WTC11 (cell line): ENCODE results near the gene NOL4L. TPM values are rescaled to one million over a fixed set of nuclear protein-coding genes. Genes with fewer than 3 reads are reported as not detected.
A peak's percentile ranks its signal among the peaks of the same experiment; 100 is the strongest.

Experiments
- ATAC-seq: fragments of 200-7000 bp; cut with Tn5 transposase; 2 replicates; pipeline ENCODE4 v1.10.0; 2021; ENCODE audit warnings: mild to moderate bottlenecking, moderate library complexity
- CTCF ChIA-PET: fragments of 300-600 bp; sonication (Branson Sonifier 250); formaldehyde crosslinking; loops from one replicate; lab custom pipeline; 2021; ENCODE audit warnings: antibody characterized with exemption; lab: Charles Lee
- POLR2A ChIA-PET: fragments of 350-600 bp; sonication (Branson Sonifier 250); formaldehyde crosslinking; loops from one replicate; lab custom pipeline; 2021; ENCODE audit warnings: antibody characterized with exemption; lab: Charles Lee
- DNase-seq: peaks from one replicate; pipeline ENCODE4 v3.0.0; 2021; ENCODE audit warnings: low spot score
- H3K27ac Mint-ChIP-seq: 2 replicates; pipeline ENCODE4 v1.8.0; 2021; ENCODE audit warnings: mixed read lengths
- H3K27me3 Mint-ChIP-seq: 2 replicates; pipeline ENCODE4 v1.8.0; 2021; ENCODE audit warnings: low read depth, mild to moderate bottlenecking, moderate library complexity, mixed read lengths
- H3K36me3 Mint-ChIP-seq: 2 replicates; pipeline ENCODE4 v1.8.0; 2021; ENCODE audit warnings: mixed read lengths
- H3K4me1 Mint-ChIP-seq: 2 replicates; pipeline ENCODE4 v1.8.0; 2022; ENCODE audit warnings: mixed read lengths
- H3K4me3 Mint-ChIP-seq: 2 replicates; pipeline ENCODE4 v1.8.0; 2021; ENCODE audit warnings: mild to moderate bottlenecking, moderate library complexity, mixed read lengths
- H3K9me3 Mint-ChIP-seq: 2 replicates; pipeline ENCODE4 v1.8.0; 2021; ENCODE audit warnings: mixed read lengths
- ATF1 ChIP-seq: sonication (generic); formaldehyde crosslinking; IDR thresholded peaks from 2 replicates; pipeline ENCODE4 v1.8.1; 2023; ENCODE audit warnings: mild to moderate bottlenecking, moderate library complexity, missing genetic modification reagents
- ESRRA ChIP-seq: sonication (generic); formaldehyde crosslinking; IDR thresholded peaks from 2 replicates; pipeline ENCODE4 v1.8.1; 2022; ENCODE audit warnings: mild to moderate bottlenecking, missing genetic modification reagents, borderline replicate concordance
- ETV6 ChIP-seq: sonication (generic); formaldehyde crosslinking; IDR thresholded peaks from 2 replicates; pipeline ENCODE4 v1.8.1; 2022; ENCODE audit warnings: mild to moderate bottlenecking, missing genetic modification reagents
- GABPB1 ChIP-seq: sonication (generic); formaldehyde crosslinking; IDR thresholded peaks from 2 replicates; pipeline ENCODE4 v1.8.1; 2023; ENCODE audit warnings: mild to moderate bottlenecking, missing genetic modification reagents
- HMGA2 ChIP-seq: fragments of 250-450 bp; sonication (Bioruptor Pico); IDR thresholded peaks from 2 replicates; pipeline ENCODE4 v1.4.0; 2021; ENCODE audit warnings: mild to moderate bottlenecking, moderate library complexity
- IRF2 ChIP-seq: sonication (generic); formaldehyde crosslinking; IDR thresholded peaks from 2 replicates; pipeline ENCODE4 v1.8.0; 2022; ENCODE audit warnings: low read depth, missing genetic modification reagents, borderline replicate concordance
- JUN ChIP-seq: sonication (generic); formaldehyde crosslinking; IDR thresholded peaks from 2 replicates; pipeline ENCODE4 v1.8.0; 2023; ENCODE audit warnings: mild to moderate bottlenecking, missing genetic modification reagents
- KAT7 ChIP-seq: sonication (generic); formaldehyde crosslinking; IDR thresholded peaks from 2 replicates; pipeline ENCODE4 v1.8.1; 2023; ENCODE audit warnings: missing genetic modification reagents, mild to moderate bottlenecking, borderline replicate concordance
- MXD4 ChIP-seq: fragments of 250-450 bp; sonication (Bioruptor Pico); IDR thresholded peaks from 2 replicates; pipeline ENCODE4 v1.8.0; 2021; ENCODE audit warnings: mild to moderate bottlenecking, moderate library complexity, borderline replicate concordance
- NR3C1 ChIP-seq: sonication (generic); formaldehyde crosslinking; conservative IDR thresholded peaks from 2 replicates; pipeline ENCODE4 v1.8.1; 2023; ENCODE audit warnings: low read depth, mild to moderate bottlenecking, missing genetic modification reagents
- PRRX2 ChIP-seq: fragments of 250-450 bp; sonication (Bioruptor Pico); IDR thresholded peaks from 2 replicates; pipeline ENCODE4 v1.8.0; 2021; ENCODE audit warnings: mild to moderate bottlenecking
- ZNF121 ChIP-seq: sonication (generic); formaldehyde crosslinking; IDR thresholded peaks from 2 replicates; pipeline ENCODE4 v1.8.0; 2023; ENCODE audit warnings: missing genetic modification reagents
- ZNF232 ChIP-seq: sonication (generic); formaldehyde crosslinking; IDR thresholded peaks from 2 replicates; pipeline ENCODE4 v1.8.0; 2022; ENCODE audit warnings: mild to moderate bottlenecking, missing genetic modification reagents
- ZNF263 ChIP-seq: sonication (generic); formaldehyde crosslinking; IDR thresholded peaks from 2 replicates; pipeline ENCODE4 v1.8.1; 2022; ENCODE audit warnings: low read depth, mild to moderate bottlenecking, moderate library complexity, missing genetic modification reagents
- ZNF423 ChIP-seq: fragments of 250-450 bp; sonication (Bioruptor Pico); IDR thresholded peaks from 2 replicates; pipeline ENCODE4 v2.1.2; 2022; ENCODE audit warnings: mild to moderate bottlenecking, moderate library complexity
- total RNA-seq: library from RNA; stranded (reverse); gene quantifications from 3 replicates; pipeline ENCODE4 v1.2.3, GENCODE V29; 2021
- TF ChIP-seq, protein P1 (sequence below): sonication (generic); formaldehyde crosslinking; IDR thresholded peaks from 2 replicates; pipeline ENCODE4 v1.8.0; 2023; ENCODE audit warnings: mild to moderate bottlenecking, missing genetic modification reagents
- TF ChIP-seq, protein P2 (sequence below): fragments of 250-450 bp; sonication (Bioruptor Pico); IDR thresholded peaks from 2 replicates; pipeline ENCODE4 v1.9.0; 2021; ENCODE audit warnings: moderate library complexity, mild to moderate bottlenecking, inconsistent platforms, borderline replicate concordance
- TF ChIP-seq, protein P3 (sequence below): sonication (generic); formaldehyde crosslinking; IDR thresholded peaks from 2 replicates; pipeline ENCODE4 v1.8.1; 2022; ENCODE audit warnings: low read depth, mild to moderate bottlenecking, moderate library complexity, missing genetic modification reagents, borderline replicate concordance
- TF ChIP-seq, protein P4 (sequence below): sonication (generic); formaldehyde crosslinking; IDR thresholded peaks from 2 replicates; pipeline ENCODE4 v1.8.1; 2022; ENCODE audit warnings: low read depth, missing genetic modification reagents, borderline replicate concordance
- TF ChIP-seq, protein P5 (sequence below): fragments of 250-450 bp; sonication (Bioruptor Pico); conservative IDR thresholded peaks from 2 replicates; pipeline ENCODE4 v1.9.0; 2021; ENCODE audit warnings: mild to moderate bottlenecking
- TF ChIP-seq, protein P6 (sequence below): sonication (generic); formaldehyde crosslinking; IDR thresholded peaks from 2 replicates; pipeline ENCODE4 v1.8.0; 2022; ENCODE audit warnings: mild to moderate bottlenecking, missing genetic modification reagents

Gene NOL4L
- total RNA-seq, 1 experiment from 2014 or later: 29.0 TPM

DNA sequence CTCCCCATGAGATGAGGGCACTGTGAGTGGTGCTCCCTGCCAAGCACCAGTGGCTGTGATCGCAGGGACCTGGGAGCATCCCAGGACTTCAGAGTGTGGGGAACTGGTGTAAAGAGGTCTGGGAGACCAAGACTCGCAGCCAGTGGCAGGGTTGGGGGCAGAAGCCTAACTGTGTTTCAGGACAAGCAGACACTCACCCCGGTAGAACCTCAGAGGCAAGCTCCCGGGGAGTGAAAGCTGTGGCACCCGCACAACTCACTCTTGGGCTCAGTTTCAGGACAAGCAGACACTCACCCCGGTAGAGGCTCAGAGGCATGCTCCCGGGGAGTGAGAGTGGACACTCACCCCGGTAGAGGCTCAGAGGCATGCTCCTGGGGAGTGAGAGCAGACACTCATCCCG, 114.2 kb downstream of the NOL4L start (continued):
- TF ChIP-seq, protein P1, sequence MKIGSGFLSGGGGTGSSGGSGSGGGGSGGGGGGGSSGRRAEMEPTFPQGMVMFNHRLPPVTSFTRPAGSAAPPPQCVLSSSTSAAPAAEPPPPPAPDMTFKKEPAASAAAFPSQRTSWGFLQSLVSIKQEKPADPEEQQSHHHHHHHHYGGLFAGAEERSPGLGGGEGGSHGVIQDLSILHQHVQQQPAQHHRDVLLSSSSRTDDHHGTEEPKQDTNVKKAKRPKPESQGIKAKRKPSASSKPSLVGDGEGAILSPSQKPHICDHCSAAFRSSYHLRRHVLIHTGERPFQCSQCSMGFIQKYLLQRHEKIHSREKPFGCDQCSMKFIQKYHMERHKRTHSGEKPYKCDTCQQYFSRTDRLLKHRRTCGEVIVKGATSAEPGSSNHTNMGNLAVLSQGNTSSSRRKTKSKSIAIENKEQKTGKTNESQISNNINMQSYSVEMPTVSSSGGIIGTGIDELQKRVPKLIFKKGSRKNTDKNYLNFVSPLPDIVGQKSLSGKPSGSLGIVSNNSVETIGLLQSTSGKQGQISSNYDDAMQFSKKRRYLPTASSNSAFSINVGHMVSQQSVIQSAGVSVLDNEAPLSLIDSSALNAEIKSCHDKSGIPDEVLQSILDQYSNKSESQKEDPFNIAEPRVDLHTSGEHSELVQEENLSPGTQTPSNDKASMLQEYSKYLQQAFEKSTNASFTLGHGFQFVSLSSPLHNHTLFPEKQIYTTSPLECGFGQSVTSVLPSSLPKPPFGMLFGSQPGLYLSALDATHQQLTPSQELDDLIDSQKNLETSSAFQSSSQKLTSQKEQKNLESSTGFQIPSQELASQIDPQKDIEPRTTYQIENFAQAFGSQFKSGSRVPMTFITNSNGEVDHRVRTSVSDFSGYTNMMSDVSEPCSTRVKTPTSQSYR (CRISPR knock-in tag): no peak
- TF ChIP-seq ATF1 (CRISPR knock-in tag) (no peak), ESRRA (no peak), IRF2 (CRISPR knock-in tag) (no peak), MXD4 (no peak)
- TF ChIP-seq, protein P2, sequence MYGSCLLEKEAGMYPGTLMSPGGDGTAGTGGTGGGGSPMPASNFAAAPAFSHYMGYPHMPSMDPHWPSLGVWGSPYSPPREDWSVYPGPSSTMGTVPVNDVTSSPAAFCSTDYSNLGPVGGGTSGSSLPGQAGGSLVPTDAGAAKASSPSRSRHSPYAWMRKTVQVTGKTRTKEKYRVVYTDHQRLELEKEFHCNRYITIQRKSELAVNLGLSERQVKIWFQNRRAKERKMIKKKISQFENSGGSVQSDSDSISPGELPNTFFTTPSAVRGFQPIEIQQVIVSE (CRISPR knock-in tag): no peak

DNA sequence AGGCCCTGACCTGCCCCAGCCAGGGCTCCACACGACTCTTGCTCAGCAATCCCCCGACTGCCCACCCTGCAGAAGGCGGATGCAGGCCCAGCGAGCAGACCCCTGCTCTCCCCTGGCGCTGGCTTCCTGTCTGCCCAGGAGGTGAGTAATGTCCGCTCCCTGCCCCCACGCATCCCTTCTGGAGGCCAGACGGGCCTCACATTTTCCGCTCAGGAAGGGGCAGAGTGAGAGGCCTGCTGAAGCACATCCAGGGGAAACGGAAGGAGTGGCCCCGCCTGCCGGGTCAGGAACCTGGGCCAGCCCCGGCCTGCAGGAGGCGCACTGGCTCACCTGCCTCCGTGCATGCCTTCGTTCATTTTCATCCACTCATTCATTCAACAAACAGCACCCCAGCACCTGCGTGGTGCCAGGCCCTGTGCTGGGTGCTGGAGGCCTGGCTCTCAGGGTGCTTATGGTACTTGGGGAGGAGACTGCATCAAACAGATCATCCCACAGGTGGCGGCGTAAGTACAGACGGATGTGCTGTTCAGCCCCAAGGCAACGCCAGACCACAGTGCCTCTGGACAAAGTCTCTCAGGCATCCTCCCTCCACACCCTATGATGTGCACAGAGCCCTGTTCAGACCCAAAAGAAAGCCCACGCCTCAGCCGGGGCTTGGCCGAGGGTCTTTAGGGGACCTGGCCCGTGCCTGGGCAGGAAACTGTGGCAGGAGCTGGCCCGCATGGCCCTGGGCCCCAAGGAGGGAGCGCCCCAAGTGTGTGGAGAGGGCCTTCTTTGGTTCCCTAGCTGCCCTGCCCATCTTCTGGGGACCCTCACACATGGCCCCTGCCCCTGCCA, 114.9 kb downstream of the NOL4L start:
- peak; percentile 67 for DNase-seq
- peak; percentile 69 for ATAC-seq
- Mint-ChIP-seq H3K4me1 (peaks cover 19% of the 10 kb centered on the region), H3K4me3 (no peak overlapping the region), H3K36me3 (0 out of 2 replicates have a peak, but pooled peaks cover 3% of the 10 kb centered on the region), H3K9me3 (no peaks in the 10 kb centered on the region), H3K27ac (peak overlapping the region; percentile 92), H3K27me3 (no peaks in the 10 kb centered on the region)
- ChIA-PET POLR2A (no interaction called here), CTCF (interaction anchor here (1.0 to 1.7 kb wide), 6 partner anchors 10 to 183 kb away, joined by 3 to 11 read pairs (median 6); no protein-coding TSS in a partner anchor)
- TF ChIP-seq ZNF263 (no peak), ETV6 (0 out of 2 replicates have a peak, but pooled peaks have one; percentile 15), HMGA2 (CRISPR knock-in tag) (no peak), NR3C1 (no peak), JUN (CRISPR knock-in tag) (no peak), GABPB1 (CRISPR knock-in tag) (no peak), ZNF232 (CRISPR knock-in tag) (no peak), ZNF121 (CRISPR knock-in tag) (peak; percentile 95), ZNF423 (CRISPR knock-in tag) (peak; percentile 17; the same call in 1 of the 2 replicates), PRRX2 (CRISPR knock-in tag) (no peak), KAT7 (CRISPR knock-in tag) (peak; percentile 44; the same call in 1 of the 2 replicates)
- TF ChIP-seq, protein P3, sequence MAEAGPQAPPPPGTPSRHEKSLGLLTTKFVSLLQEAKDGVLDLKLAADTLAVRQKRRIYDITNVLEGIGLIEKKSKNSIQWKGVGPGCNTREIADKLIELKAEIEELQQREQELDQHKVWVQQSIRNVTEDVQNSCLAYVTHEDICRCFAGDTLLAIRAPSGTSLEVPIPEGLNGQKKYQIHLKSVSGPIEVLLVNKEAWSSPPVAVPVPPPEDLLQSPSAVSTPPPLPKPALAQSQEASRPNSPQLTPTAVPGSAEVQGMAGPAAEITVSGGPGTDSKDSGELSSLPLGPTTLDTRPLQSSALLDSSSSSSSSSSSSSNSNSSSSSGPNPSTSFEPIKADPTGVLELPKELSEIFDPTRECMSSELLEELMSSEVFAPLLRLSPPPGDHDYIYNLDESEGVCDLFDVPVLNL (CRISPR knock-in tag): no peak
- TF ChIP-seq, protein P4, sequence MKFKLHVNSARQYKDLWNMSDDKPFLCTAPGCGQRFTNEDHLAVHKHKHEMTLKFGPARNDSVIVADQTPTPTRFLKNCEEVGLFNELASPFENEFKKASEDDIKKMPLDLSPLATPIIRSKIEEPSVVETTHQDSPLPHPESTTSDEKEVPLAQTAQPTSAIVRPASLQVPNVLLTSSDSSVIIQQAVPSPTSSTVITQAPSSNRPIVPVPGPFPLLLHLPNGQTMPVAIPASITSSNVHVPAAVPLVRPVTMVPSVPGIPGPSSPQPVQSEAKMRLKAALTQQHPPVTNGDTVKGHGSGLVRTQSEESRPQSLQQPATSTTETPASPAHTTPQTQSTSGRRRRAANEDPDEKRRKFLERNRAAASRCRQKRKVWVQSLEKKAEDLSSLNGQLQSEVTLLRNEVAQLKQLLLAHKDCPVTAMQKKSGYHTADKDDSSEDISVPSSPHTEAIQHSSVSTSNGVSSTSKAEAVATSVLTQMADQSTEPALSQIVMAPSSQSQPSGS (CRISPR knock-in tag): no peak
- TF ChIP-seq, protein P5, sequence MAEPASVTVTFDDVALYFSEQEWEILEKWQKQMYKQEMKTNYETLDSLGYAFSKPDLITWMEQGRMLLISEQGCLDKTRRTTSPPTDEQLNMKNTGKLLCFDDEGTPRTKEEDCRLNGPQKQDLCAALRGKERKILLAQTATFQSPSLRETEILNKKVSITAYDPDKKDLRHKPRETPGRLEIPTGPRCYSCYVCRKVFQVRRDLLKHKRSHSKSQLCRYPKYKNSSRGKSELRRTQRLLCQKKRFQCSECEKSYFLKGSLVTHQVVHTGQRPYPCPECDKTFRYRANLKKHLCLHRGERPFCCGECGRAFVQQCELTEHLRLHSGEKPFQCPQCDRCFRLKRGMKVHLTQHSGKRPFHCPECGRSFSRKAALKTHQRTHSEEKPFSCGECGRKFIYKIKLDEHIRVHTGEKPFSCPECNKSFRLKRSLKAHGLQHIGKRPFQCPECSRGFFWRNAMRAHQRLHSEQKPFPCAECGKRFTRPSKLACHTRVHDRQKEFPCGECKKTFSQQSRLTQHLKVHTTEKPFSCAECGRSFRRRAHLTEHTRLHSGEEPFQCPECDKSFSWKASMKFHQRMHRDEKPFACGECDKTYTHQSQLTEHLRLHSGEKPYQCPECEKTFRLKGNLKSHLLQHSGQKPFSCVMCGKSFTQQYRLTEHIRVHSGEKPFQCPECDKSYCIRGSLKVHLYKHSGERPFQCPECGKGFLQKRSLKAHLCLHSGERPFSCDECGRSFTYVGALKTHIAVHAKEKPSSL (CRISPR knock-in tag): no peak
- TF ChIP-seq, protein P1 (CRISPR knock-in tag): 0 out of 2 replicates have a peak, but pooled peaks have one; percentile 11
- TF ChIP-seq, protein P6, sequence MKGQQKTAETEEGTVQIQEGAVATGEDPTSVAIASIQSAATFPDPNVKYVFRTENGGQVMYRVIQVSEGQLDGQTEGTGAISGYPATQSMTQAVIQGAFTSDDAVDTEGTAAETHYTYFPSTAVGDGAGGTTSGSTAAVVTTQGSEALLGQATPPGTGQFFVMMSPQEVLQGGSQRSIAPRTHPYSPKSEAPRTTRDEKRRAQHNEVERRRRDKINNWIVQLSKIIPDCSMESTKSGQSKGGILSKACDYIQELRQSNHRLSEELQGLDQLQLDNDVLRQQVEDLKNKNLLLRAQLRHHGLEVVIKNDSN: no peak
- TF ChIP-seq, protein P2 (CRISPR knock-in tag): no peak
